Ishikawa (cell line): Measurements from ENCODE around the gene PTPRE.

ENCODE experiments used
- CREB1 ChIP-seq: IDR thresholded peaks from 2 replicates; pipeline ENCODE4 v1.6.1; 2012; ENCODE audit warnings: low read depth
- EP300 ChIP-seq: IDR thresholded peaks from 2 replicates; pipeline ENCODE4 v1.6.1; 2012; ENCODE audit warnings: borderline replicate concordance
- NFIC ChIP-seq: IDR thresholded peaks from 2 replicates; pipeline ENCODE4 v1.6.1; 2012
- REST ChIP-seq: IDR thresholded peaks from 2 replicates; pipeline ENCODE4 v1.6.1; 2012; ENCODE audit warnings: low read depth, mild to moderate bottlenecking

- TF ChIP-seq REST (no peak), NFIC (no peak), EP300 (no peak), CREB1 (no peak)
Measured at GRCh38 chr10:127915324-127915723, 8.4 kb downstream of the PTPRE start.
